Measurements from ENCODE around the gene MT1F. TPM values are rescaled to one million over a fixed set of nuclear protein-coding genes. Genes with fewer than 3 reads are reported as not detected.

The MT1F gene
- total and polyA plus RNA-seq, 2 of the 4 experiments (the other 2 are of a cell fraction) = 0.56 TPM; not detected in 1

- in situ Hi-C loops (cut with MboI; ENCODE audit: low sequenced_read_pairs) = loop anchor here (5.0 to 25.0 kb wide), 2 partner anchors 123 to 763 kb away; no protein-coding TSS in a partner anchor
- ChIA-PET POLR2A (ENCODE audit: unreplicated experiment) (no interaction called here), CTCF (interaction anchor here (0.5 to 2.1 kb wide), 6 partner anchors 17 to 1678 kb away, joined by 3 to 10 read pairs (median 5); no protein-coding TSS in a partner anchor)
Observed at GRCh38 chr16:56700631-56701030, 42.9 kb downstream of the MT1F start.

More at GRCh38 chr16:56700631-56701030, 42.9 kb downstream of the MT1F start:
- Histone ChIP-seq H3K27me3 (ENCODE audit: control insufficient read depth, insufficient read depth, low read length) (peaks cover 2% of the 10 kb centered on the region; the same call in 1 of the 2 replicates), H4K20me1 (ENCODE audit: insufficient read depth, low read length) (no peaks in the 10 kb centered on the region), H2AK9ac (replicated peaks; ENCODE audit: low read depth, low read length, poor library complexity) (no peak overlapping the region), H3K27ac (ENCODE audit: insufficient read depth, low read length) (no peak overlapping the region), H2AK5ac (ENCODE audit: low read depth, low read length) (no peak overlapping the region), H2BK20ac (ENCODE audit: low read depth, low read length) (no peak overlapping the region), H3K9me3 (ENCODE audit: control insufficient read depth, insufficient read depth, low read length) (peaks cover 5% of the 10 kb centered on the region), H2BK5ac (ENCODE audit: low read depth, low read length, poor library complexity, severe bottlenecking) (no peak overlapping the region), H4K91ac (ENCODE audit: insufficient read depth, low read depth, low read length) (no peak overlapping the region), H3K4me1 (ENCODE audit: control insufficient read depth, insufficient read depth, low read length) (no peaks in the 10 kb centered on the region), H3K9me1 (ENCODE audit: insufficient read depth, low read length) (no peaks in the 10 kb centered on the region; the same call in 1 of the 2 replicates), H3K4me2 (ENCODE audit: low read depth, low read length) (no peak overlapping the region), H2BK120ac (ENCODE audit: low read depth, low read length) (no peak overlapping the region), H3K4ac (ENCODE audit: low read depth, low read length) (no peak overlapping the region), H3K18ac (ENCODE audit: low read depth, low read length) (no peak overlapping the region), H3K4me3 (ENCODE audit: insufficient read depth, low read depth, low read length) (no peak overlapping the region), H4K5ac (ENCODE audit: low read depth, low read length) (no peak overlapping the region), H3K14ac (replicated peaks; ENCODE audit: low read depth, low read length) (no peak overlapping the region), H2BK15ac (ENCODE audit: low read depth, low read length) (no peak overlapping the region), H3K23ac (ENCODE audit: low read depth, low read length) (no peak overlapping the region), H3K56ac (ENCODE audit: extremely low read depth, insufficient read depth, low read length) (no peak overlapping the region), H3K36me3 (ENCODE audit: control insufficient read depth, insufficient read depth, low read length) (no peaks in the 10 kb centered on the region), H3K79me1 (ENCODE audit: low read depth in 1 of 2, low read length in 2 of 2) (no peaks in the 10 kb centered on the region), H3K9ac (ENCODE audit: low read depth, low read length) (no peak overlapping the region), H4K8ac (ENCODE audit: low read depth in 2 of 2, low read length in 2 of 2) (no peak overlapping the region), H2AFZ (replicated peaks; ENCODE audit: low read length, poor library complexity) (no peak overlapping the region)
- dilution Hi-C loops (cut with HindIII; ENCODE audit: low sequenced_read_pairs, unreplicated experiment) = no loop called here
- intact Hi-C loops (cut with micrococcal nuclease) = loop anchor here (5.0 kb wide), 2 partner anchors 248 to 758 kb away; partner anchors contain the start of genes NUDT21 and OGFOD1
- BruUV-seq (replicated peaks) = no TSS peak
- no peak for TF ChIP-seq SMC3 (IDR thresholded peaks at IDR 0.05; ENCODE audit: low read depth, low read length)
- no peak for TF ChIP-seq POLR2A (IDR thresholded peaks at IDR 0.05; ENCODE audit: low read depth, low read length)
- TF ChIP-seq USF2 (IDR thresholded peaks at IDR 0.05; ENCODE audit: low read depth, low read length) = no peak
- no peak for TF ChIP-seq RAD21 (IDR thresholded peaks at IDR 0.05; ENCODE audit: low read length)
- no peak for TF ChIP-seq MAZ (IDR thresholded peaks at IDR 0.05; ENCODE audit: borderline replicate concordance, low read depth, low read length)
- TF ChIP-seq MXI1 (IDR thresholded peaks at IDR 0.05; ENCODE audit: borderline replicate concordance, low read depth, low read length) = no peak
- no peak for TF ChIP-seq BHLHE40 (IDR thresholded peaks at IDR 0.05; ENCODE audit: low read depth, low read length)
- TF ChIP-seq RFX5 (IDR thresholded peaks at IDR 0.05; ENCODE audit: low read depth, low read length) = no peak
- no peak for TF ChIP-seq ELK1 (IDR thresholded peaks at IDR 0.05; ENCODE audit: borderline replicate concordance, low read depth, low read length)
- no peak for TF ChIP-seq CEBPB (IDR thresholded peaks at IDR 0.05; ENCODE audit: low read depth, low read length)
- TF ChIP-seq CTCF (conservative IDR thresholded peaks at IDR 0.05; ENCODE audit: low read depth, low read length) = no peak
- TF ChIP-seq FOS (IDR thresholded peaks at IDR 0.05; ENCODE audit: low read depth, low read length) = no peak
- no peak for TF ChIP-seq MAFK (IDR thresholded peaks at IDR 0.05; ENCODE audit: low read depth, low read length)
- no peak for TF ChIP-seq NFE2L2 (IDR thresholded peaks at IDR 0.05; ENCODE audit: low read depth, low read length)
- TF ChIP-seq RCOR1 (IDR thresholded peaks at IDR 0.05; ENCODE audit: insufficient replicate concordance, low read length) = no peak
- TF ChIP-seq CHD1 (IDR thresholded peaks at IDR 0.05; ENCODE audit: low read depth, low read length) = no peak
- no CpG with 5 or more reads among the region's 1 CpG for WGBS, 2 experiments (ENCODE audit: extremely low coverage in 2 of 2, insufficient read length in 1 of 2)
- DNase-seq (no peak), ATAC-seq (ENCODE audit: low read depth) (no peak)
